GM19467 (cell line): ENCODE results near the gene ZBTB3.
"Not testable (repeated sequence)": the region's sequence is repeated elsewhere in the genome, so short reads cannot be mapped to it uniquely, and the experiment has no call there.

ENCODE experiments used
- ATAC-seq: cut with Tn5 transposase; IDR thresholded peaks from one replicate; pipeline ENCODE4 v1.9.1; 2021; ENCODE audit warnings: mild to moderate bottlenecking, moderate library complexity; ENCODE audit not compliant: unreplicated experiment

Gene ZBTB3

GRCh38 chr11:62757846-62758788 lies 4.2 kb upstream of the ZBTB3 start:
- no peak for ATAC-seq

GRCh38 chr11:62755086-62755615 lies 1.2 kb upstream of the ZBTB3 start:
- no peak for ATAC-seq

- no peak for ATAC-seq
Measured at GRCh38 chr11:62752994-62753735, 795 bp downstream of the ZBTB3 start.

- no peak for ATAC-seq
Measured at GRCh38 chr11:62752177-62752785, 1.7 kb downstream of the ZBTB3 start.

GRCh38 chr11:62749931-62750330 lies 4.0 kb downstream of the ZBTB3 start:
- ATAC-seq = not testable (repeated sequence)

- no peak for ATAC-seq
Measured at GRCh38 chr11:62747475-62748160, 6.3 kb downstream of the ZBTB3 start.

- ATAC-seq = no peak
Measured at GRCh38 chr11:62737196-62737595, 16.8 kb downstream of the ZBTB3 start.

GRCh38 chr11:62732830-62733229 lies 21.1 kb downstream of the ZBTB3 start:
- ATAC-seq = no peak

- not testable (repeated sequence) for ATAC-seq
Measured at GRCh38 chr11:62730076-62730475, 23.9 kb downstream of the ZBTB3 start.

- ATAC-seq = no peak
Measured at GRCh38 chr11:62728171-62728988, 25.6 kb downstream of the ZBTB3 start, which contains the start of gene TTC9C. Gene TTC9C, plus strand, starts transcription at chr11:62728486. Its CDS starts 363 bp downstream, at chr11:62728849.

GRCh38 chr11:62727872-62728170 lies 26.1 kb downstream of the ZBTB3 start:
- ATAC-seq = peak; percentile 53

GRCh38 chr11:62727165-62727871 lies 26.6 kb downstream of the ZBTB3 start, which contains the start of gene HNRNPUL2:
Gene HNRNPUL2, minus strand, starts transcription at chr11:62727457. Its CDS starts 301 bp downstream, at chr11:62727156.
- ATAC-seq = peak; percentile 58

- peak; percentile 4 for ATAC-seq
Measured at GRCh38 chr11:62726915-62727164, 27.1 kb downstream of the ZBTB3 start.

- ATAC-seq = peak; percentile 2
Measured at GRCh38 chr11:62726156-62726914, 27.6 kb downstream of the ZBTB3 start.

GRCh38 chr11:62725646-62726045 lies 28.3 kb downstream of the ZBTB3 start:
- no peak for ATAC-seq

- no peak for ATAC-seq
Measured at GRCh38 chr11:62724171-62724570, 29.8 kb downstream of the ZBTB3 start.

- no peak for ATAC-seq
Measured at GRCh38 chr11:62721994-62722393, 32.0 kb downstream of the ZBTB3 start.

GRCh38 chr11:62719302-62719978 lies 34.5 kb downstream of the ZBTB3 start:
- no peak for ATAC-seq
